ENCODE measurements around the gene INKA2.

Gene INKA2

GRCh38 chr1:111733183-111733991 is 5.8 kb downstream of the INKA2 start:
- DNase-seq (ENCODE audit: low read depth, low spot score) = no peak

- no peak for DNase-seq (ENCODE audit: low read depth, low spot score)
Observed at GRCh38 chr1:111732718-111733117, 6.5 kb downstream of the INKA2 start.

DNA sequence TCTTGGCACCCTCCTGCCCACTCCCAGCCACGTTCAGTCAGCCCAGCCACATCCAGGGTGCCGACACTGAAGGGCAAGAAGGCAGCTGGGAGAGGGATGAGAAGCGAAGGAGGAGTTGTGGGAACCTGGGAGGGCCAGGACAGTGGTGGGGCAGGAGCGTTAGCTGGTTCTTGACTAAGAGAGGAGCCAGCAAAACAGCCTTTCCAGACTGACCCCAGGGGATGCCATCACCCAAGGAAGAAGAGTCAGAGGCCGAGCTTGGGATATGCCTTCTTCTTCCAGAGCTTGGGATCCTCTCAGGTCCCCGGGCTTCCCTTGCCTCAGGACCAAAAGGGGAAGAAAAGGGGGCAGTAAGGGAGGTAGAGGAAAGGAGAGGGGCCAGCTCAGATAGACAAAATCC is 7.2 kb downstream of the INKA2 start:
- DNase-seq (ENCODE audit: low read depth, low spot score) = no peak

- DNase-seq (ENCODE audit: low read depth, low spot score) = no peak
Observed at GRCh38 chr1:111730706-111731105, 8.5 kb downstream of the INKA2 start.

GRCh38 chr1:111729946-111730681 is 9.1 kb downstream of the INKA2 start:
- no peak for DNase-seq (ENCODE audit: low read depth, low spot score)

GRCh38 chr1:111729271-111729921 is 9.8 kb downstream of the INKA2 start:
- no peak for DNase-seq (ENCODE audit: low read depth, low spot score)

DNA sequence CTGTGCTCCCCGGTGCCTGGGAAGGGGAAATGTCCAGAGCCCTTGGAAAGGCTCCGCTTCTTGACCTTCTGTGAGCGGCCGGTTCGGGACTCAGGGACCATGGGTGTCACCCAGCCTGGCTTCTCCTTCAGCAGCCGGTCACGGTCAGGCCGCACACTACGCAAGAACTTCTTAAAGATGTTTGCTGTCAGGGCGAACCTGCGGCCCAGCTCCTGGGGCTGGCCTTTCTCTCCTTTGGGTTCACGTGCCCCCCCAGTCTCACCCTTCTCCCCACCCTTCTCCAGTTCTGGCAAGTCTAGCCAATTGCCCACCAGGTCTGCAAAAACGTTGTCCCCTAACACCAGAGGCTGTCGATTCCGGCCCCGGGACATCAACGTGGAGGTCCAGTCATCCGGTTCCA is 12.1 kb downstream of the INKA2 start:
- DNase-seq (ENCODE audit: low read depth, low spot score) = no peak

- DNase-seq (ENCODE audit: low read depth, low spot score) = no peak
Observed at GRCh38 chr1:111725192-111725591, 14.0 kb downstream of the INKA2 start.

DNA sequence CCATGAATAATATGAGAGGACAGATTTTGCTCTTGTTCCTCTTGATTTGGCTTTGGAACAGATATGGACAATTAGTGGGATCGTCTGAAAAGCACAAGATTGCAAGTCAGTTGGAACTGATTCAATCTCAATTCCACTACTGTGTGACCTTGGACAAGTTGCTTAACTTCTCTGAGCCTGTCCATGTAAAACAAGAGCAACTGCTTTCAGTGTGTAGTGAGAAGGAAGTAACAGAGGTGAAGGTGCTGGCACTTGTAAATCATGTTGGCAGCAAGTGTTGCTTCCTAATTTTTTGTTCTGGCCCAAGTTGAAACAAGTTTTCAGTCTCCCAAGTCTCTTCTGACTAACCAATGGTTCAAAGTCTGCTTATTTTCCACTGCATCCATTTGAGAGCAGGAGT is 15.3 kb downstream of the INKA2 start:
- no peak for DNase-seq (ENCODE audit: low read depth, low spot score)

DNA sequence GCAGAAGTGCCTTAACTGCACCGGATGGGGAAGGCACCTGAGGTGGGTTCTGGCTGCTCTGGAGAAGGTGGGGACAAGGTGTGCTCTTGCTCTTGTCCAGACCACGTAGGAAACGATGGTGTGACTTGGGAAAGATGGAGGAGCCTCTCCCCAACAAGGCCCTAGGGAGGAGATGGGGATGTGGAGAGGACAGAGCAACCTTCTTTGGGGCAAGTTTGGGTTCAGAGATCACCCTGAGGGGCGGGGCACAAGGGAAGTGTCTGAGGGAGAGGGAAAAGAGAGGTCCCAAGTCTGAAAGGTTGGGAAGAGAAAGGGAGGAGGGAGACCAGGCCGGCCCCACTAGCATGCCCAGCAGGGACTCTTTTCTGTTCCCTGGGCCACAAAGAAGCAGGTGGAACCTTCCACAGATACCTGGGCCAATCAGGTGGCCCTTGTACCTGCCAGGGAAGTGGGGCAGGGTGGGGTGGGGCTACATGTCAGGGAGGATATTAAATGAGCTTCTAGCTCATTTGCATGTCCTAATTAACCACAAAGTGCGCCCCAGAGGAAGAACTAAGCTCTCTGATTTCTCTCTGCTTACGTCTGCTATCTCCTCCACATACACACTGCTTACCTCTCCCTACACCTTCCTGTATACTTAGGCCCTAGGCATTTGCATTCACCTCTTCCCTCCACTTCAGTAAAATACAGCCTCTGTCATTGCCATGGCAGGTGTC is 15.9 kb downstream of the INKA2 start:
- DNase-seq (ENCODE audit: low read depth, low spot score) = no peak

- no peak for DNase-seq (ENCODE audit: low read depth, low spot score)
Observed at GRCh38 chr1:111720977-111721786, 18.0 kb downstream of the INKA2 start.

DNA sequence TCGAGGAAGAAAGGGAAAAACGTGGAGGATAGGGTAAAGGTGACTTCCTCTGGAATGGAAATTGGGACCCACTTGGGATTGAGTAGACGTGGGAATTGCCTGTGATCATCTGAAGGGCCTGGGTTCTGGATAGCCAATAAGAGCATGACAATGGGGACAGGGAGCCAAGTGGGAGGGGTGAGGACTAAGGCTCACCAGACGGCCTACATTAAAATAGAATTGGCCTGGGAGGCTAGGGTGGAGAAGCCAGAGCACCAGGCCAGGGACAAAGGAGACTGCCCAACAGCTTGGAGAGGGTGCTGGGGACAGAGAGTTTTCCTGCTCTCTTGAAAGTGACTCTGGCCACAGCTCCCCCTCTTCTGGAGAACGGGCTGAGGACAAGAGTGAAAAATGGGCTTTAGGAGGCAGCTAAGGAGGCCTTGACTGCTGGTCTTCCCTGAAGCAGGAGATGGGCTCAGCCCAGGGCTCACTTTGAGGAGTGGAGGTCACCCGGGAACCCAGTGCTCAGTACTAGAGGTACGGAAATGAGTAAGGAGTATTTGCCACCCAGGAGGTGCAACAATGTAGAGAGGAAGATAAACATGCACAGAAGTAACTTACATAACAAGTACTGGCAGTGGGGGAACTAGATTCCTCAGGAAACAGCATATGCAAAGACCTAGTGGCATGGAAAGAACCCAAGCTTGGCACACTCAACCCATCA is 18.8 kb downstream of the INKA2 start:
- DNase-seq (ENCODE audit: low read depth, low spot score) = no peak

DNA sequence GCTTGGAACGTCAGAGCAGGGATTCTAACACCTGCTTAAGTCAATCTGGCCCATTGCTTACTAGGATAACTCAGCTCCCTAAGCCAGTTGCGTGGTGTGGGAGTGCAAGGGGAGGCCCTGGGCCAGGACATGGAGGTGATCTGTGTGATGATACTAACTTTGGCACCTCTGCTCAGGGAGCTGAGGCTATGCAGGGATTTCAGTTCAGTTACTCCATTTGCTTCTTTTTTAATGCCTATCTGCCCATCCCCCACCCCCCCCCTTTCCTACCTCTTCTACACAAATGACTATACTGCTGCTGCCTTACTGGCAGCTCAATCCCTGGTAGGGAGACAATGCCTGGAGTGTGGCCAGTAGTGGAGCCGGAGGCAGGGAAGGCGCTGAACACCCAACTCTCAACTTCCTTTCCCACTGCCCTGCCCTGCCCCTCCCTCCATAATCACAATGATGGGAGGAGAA is 19.5 kb downstream of the INKA2 start:
- DNase-seq (ENCODE audit: low read depth, low spot score) = no peak

DNA sequence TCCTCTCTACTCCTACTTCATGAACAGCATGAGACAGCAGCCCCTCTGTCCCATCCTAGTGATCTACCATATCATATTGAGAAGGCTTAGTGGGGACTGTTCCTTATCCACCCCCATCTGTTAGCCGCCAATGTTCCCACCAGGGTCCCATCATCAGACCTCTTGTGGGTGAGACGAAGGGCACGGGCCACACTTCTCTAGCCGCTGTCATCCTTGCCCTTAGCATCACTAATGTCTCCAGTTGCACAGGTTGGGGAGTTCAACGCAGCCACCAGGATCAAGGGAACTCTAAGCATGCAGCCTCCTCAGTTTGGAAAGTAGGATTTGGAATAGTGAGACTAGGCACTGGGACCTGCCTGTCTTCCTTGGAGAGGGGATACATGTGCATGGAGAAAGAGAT is 20.1 kb downstream of the INKA2 start:
- no peak for DNase-seq (ENCODE audit: low read depth, low spot score)

DNA sequence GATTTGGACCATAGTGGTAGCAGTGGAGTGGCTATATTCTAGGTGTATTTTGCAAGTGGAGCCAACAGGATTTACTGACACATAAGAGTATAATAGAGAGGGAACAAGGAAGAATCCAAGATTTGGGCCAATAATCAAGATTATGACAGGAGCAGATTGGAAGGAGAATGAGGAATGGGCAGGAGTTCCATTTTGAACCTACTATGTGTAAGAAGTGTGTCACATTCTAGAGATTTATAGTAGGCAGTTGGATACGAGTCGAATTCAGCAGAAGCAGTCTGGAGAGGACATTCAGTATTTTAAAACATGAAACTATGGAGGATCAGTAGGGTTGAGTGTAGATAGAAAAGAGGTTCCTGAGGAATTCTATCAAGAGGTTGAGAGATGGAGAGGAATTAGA is 21.7 kb downstream of the INKA2 start:
- DNase-seq (ENCODE audit: low read depth, low spot score) = no peak

DNA sequence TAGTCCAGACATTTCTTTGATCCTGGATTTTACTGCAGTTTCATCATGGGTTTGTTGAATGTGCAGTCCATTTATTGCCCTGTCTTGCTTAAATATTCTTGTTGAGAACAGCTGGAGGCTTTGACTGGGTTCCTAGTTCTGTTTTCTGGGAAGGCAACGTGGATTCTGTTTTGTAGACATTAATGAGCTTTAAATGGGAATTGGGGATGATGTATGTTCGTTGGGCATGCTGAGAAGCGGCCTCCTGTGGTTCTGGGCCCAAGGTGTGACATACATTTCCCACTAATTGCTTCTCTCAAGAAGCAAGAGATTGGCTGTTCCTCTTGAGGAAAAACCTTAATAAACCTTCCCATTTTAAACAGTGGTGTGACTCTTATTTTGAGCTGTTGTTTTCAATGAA is 22.9 kb downstream of the INKA2 start:
- no peak for DNase-seq (ENCODE audit: low read depth, low spot score)

- DNase-seq (ENCODE audit: low read depth, low spot score) = no peak
Observed at GRCh38 chr1:111709986-111710385, 29.2 kb downstream of the INKA2 start.

DNA sequence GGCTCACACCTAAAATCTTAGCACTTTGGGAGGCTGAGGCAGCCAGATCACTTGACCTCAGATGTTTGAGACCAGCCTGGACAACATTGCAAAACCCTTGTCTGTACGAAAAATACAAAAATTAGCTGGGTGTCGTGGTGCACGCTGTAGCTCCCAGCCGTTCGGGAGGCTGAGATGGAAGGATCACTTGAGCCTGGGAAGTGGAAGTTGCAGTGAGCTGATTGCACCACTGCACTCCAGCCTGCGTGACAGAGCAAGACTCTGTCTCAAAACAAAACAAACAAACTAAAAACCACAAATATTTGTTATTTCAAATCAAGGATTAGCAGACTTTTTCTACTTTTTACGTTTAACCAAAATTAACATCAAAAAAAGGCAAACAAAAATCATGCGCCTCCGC is 31.3 kb downstream of the INKA2 start:
- DNase-seq (ENCODE audit: low read depth, low spot score) = no peak

GRCh38 chr1:111706921-111707320 is 32.3 kb downstream of the INKA2 start:
- no peak for DNase-seq (ENCODE audit: low read depth, low spot score)

DNA sequence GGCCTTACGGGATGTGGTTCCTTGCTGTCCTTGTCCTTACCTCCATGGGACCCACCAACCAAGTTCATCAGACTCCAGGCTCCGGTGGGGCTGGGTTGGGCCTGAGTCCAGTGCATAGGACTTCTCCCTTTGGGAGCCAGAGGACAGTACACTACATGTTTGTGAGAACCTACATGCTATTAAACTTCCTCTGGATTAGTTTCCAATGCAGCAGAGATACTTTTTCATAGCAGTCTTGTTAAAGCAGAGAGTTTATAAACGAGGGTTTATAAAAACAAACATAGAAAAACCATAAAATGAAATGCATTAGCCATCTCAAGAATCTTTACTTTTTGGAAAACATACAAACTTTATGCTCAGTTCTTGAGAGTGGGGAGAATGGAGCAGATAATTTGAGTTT is 33.4 kb downstream of the INKA2 start:
- DNase-seq (ENCODE audit: low read depth, low spot score) = no peak

Data from smooth muscle cell of the brain vasculature (primary cell).